ENCODE results near the gene GDF9. TPM values are rescaled to one million over a fixed set of nuclear protein-coding genes. Genes with fewer than 3 reads are reported as not detected.

GDF9 gene
- total RNA-seq, 2 experiments from 2014 or later = 0.43 to 0.73 TPM

- Mint-ChIP-seq H3K4me3 (no peak overlapping the region), H3K9me3 (no peaks in the 10 kb centered on the region), H3K4me1 (ENCODE audit: low read depth) (peaks cover 3% of the 10 kb centered on the region), H3K36me3 (peaks cover 28% of the 10 kb centered on the region), H3K27me3 (no peaks in the 10 kb centered on the region), H3K27ac (no peak overlapping the region)
- DNase-seq = no peak
- ChIA-PET CTCF (no interaction called here), POLR2A (no interaction called here)
- intact Hi-C loops (cut with micrococcal nuclease) = no loop called here
Measured at GRCh38 chr5:132887283-132887682, 21.0 kb upstream of the GDF9 start.

GRCh38 chr5:132886064-132886823 is 20.0 kb upstream of the GDF9 start:
- intact Hi-C loops (cut with micrococcal nuclease) = no loop called here
- Mint-ChIP-seq H3K27ac (no peak overlapping the region), H3K9me3 (no peaks in the 10 kb centered on the region), H3K36me3 (peaks cover 25% of the 10 kb centered on the region), H3K4me1 (ENCODE audit: low read depth) (peaks cover 3% of the 10 kb centered on the region), H3K27me3 (no peaks in the 10 kb centered on the region), H3K4me3 (no peak overlapping the region)
- CTCF ChIA-PET = no interaction called here
- no peak for DNase-seq
- POLR2A ChIA-PET = no interaction called here

- H3K4me3 Mint-ChIP-seq = no peak overlapping the region
- peaks cover 30% of the 10 kb centered on the region for H3K36me3 Mint-ChIP-seq
- no peak overlapping the region for H3K27ac Mint-ChIP-seq
- no peaks in the 10 kb centered on the region for H3K27me3 Mint-ChIP-seq
- POLR2A ChIA-PET = no interaction called here
- H3K9me3 Mint-ChIP-seq = no peaks in the 10 kb centered on the region
- H3K4me1 Mint-ChIP-seq (ENCODE audit: low read depth) = peaks cover 3% of the 10 kb centered on the region
- intact Hi-C loops (cut with micrococcal nuclease) = no loop called here
- CTCF ChIA-PET = interaction anchor here (1.6 kb wide), 1 partner anchor 51 kb away, joined by 3 read pairs; no protein-coding TSS in a partner anchor
- DNase-seq = no peak
Measured at GRCh38 chr5:132884548-132884947, 18.3 kb upstream of the GDF9 start.

- Mint-ChIP-seq H3K27me3 (no peaks in the 10 kb centered on the region), H3K4me1 (ENCODE audit: low read depth) (peaks cover 3% of the 10 kb centered on the region), H3K27ac (no peak overlapping the region), H3K4me3 (no peak overlapping the region), H3K36me3 (peaks cover 28% of the 10 kb centered on the region), H3K9me3 (no peaks in the 10 kb centered on the region)
- ChIA-PET CTCF (interaction anchor here (0.6 to 2.6 kb wide), 17 partner anchors 10 to 497 kb away, joined by 3 to 17 read pairs (median 3); partner anchors contain the start of genes GDF9, SHROOM1 and UQCRQ), POLR2A (no interaction called here)
- DNase-seq = peak; percentile 38
- intact Hi-C loops (cut with micrococcal nuclease) = loop anchor here (2.0 kb wide), 1 partner anchor 53 kb away; the partner anchor contains the start of gene SHROOM1
Measured at GRCh38 chr5:132883261-132883834, 17.1 kb upstream of the GDF9 start.

GRCh38 chr5:132877938-132878337 is 11.7 kb upstream of the GDF9 start:
- H3K36me3 Mint-ChIP-seq = peaks cover 19% of the 10 kb centered on the region
- CTCF ChIA-PET = interaction anchor here (1.8 kb wide), 1 partner anchor 14 kb away, joined by 6 read pairs; no protein-coding TSS in a partner anchor

GRCh38 chr5:132877466-132877865 is 11.2 kb upstream of the GDF9 start:
- peaks cover 21% of the 10 kb centered on the region for H3K36me3 Mint-ChIP-seq
- DNase-seq = no peak
- no peaks in the 10 kb centered on the region for H3K9me3 Mint-ChIP-seq
- intact Hi-C loops (cut with micrococcal nuclease) = no loop called here
- H3K4me1 Mint-ChIP-seq (ENCODE audit: low read depth) = no peaks in the 10 kb centered on the region
- POLR2A ChIA-PET = interaction anchor here (1.8 kb wide), 1 partner anchor 10 kb away, joined by 4 read pairs; no protein-coding TSS in a partner anchor
- H3K27ac Mint-ChIP-seq = no peak overlapping the region
- H3K4me3 Mint-ChIP-seq = no peak overlapping the region
- CTCF ChIA-PET = interaction anchor here (0.7 to 1.8 kb wide), 2 partner anchors 14 to 53 kb away, joined by 4 to 6 read pairs; no protein-coding TSS in a partner anchor
- H3K27me3 Mint-ChIP-seq = no peaks in the 10 kb centered on the region

More at GRCh38 chr5:132877938-132878337, 11.7 kb upstream of the GDF9 start:
- POLR2A ChIA-PET = interaction anchor here (1.8 kb wide), 1 partner anchor 11 kb away, joined by 4 read pairs; no protein-coding TSS in a partner anchor
- intact Hi-C loops (cut with micrococcal nuclease) = no loop called here
- H3K4me1 Mint-ChIP-seq (ENCODE audit: low read depth) = no peaks in the 10 kb centered on the region
- no peak overlapping the region for H3K27ac Mint-ChIP-seq
- H3K9me3 Mint-ChIP-seq = no peaks in the 10 kb centered on the region
- H3K27me3 Mint-ChIP-seq = no peaks in the 10 kb centered on the region
- no peak overlapping the region for H3K4me3 Mint-ChIP-seq
- no peak for DNase-seq

GRCh38 chr5:132876020-132876759 is 9.9 kb upstream of the GDF9 start:
- no peak for DNase-seq
- no peak overlapping the region for H3K27ac Mint-ChIP-seq
- H3K27me3 Mint-ChIP-seq = no peaks in the 10 kb centered on the region
- H3K9me3 Mint-ChIP-seq = no peaks in the 10 kb centered on the region
- ChIA-PET CTCF (no interaction called here), POLR2A (interaction anchor here (1.8 kb wide), 1 partner anchor 9 kb away, joined by 4 read pairs; no protein-coding TSS in a partner anchor)
- intact Hi-C loops (cut with micrococcal nuclease) = no loop called here
- H3K36me3 Mint-ChIP-seq = peaks cover 22% of the 10 kb centered on the region
- no peak overlapping the region for H3K4me3 Mint-ChIP-seq
- no peaks in the 10 kb centered on the region for H3K4me1 Mint-ChIP-seq (ENCODE audit: low read depth)

GRCh38 chr5:132873930-132874271 is 7.6 kb upstream of the GDF9 start:
- DNase-seq = no peak
- ChIA-PET CTCF (no interaction called here), POLR2A (no interaction called here)
- intact Hi-C loops (cut with micrococcal nuclease) = no loop called here
- Mint-ChIP-seq H3K4me1 (ENCODE audit: low read depth) (peaks cover under 1% of the 10 kb centered on the region), H3K27me3 (no peaks in the 10 kb centered on the region), H3K36me3 (peaks cover 22% of the 10 kb centered on the region), H3K27ac (no peak overlapping the region), H3K4me3 (no peak overlapping the region), H3K9me3 (no peaks in the 10 kb centered on the region)

GRCh38 chr5:132873119-132873929 is 7.1 kb upstream of the GDF9 start, which contains the start of gene LEAP2:
LEAP2 (plus strand) TSS chr5:132873668; CDS start chr5:132873695, 27 bp downstream.
- intact Hi-C loops (cut with micrococcal nuclease) = no loop called here
- DNase-seq = no peak
- H3K27ac Mint-ChIP-seq = no peak within 1 kb of the TSS
- ChIA-PET POLR2A (no interaction called here), CTCF (no interaction called here)
- H3K4me1 Mint-ChIP-seq (ENCODE audit: low read depth) = peaks cover 5% of the 10 kb centered on the region
- peaks cover 26% of the 10 kb centered on the region for H3K36me3 Mint-ChIP-seq
- no peaks in the 10 kb centered on the region for H3K27me3 Mint-ChIP-seq
- H3K9me3 Mint-ChIP-seq = no peaks in the 10 kb centered on the region
- H3K4me3 Mint-ChIP-seq = no peak within 1 kb of the TSS

- H3K36me3 Mint-ChIP-seq = peaks cover 27% of the 10 kb centered on the region
- intact Hi-C loops (cut with micrococcal nuclease) = no loop called here
- H3K27ac Mint-ChIP-seq = no peak overlapping the region
- CTCF ChIA-PET = no interaction called here
- no peaks in the 10 kb centered on the region for H3K9me3 Mint-ChIP-seq
- peaks cover 9% of the 10 kb centered on the region for H3K4me1 Mint-ChIP-seq (ENCODE audit: low read depth)
- POLR2A ChIA-PET = no interaction called here
- no peak for DNase-seq
- no peak overlapping the region for H3K4me3 Mint-ChIP-seq
- no peaks in the 10 kb centered on the region for H3K27me3 Mint-ChIP-seq
Measured at GRCh38 chr5:132872788-132873118, 6.5 kb upstream of the GDF9 start.

GRCh38 chr5:132871459-132872284 is 5.4 kb upstream of the GDF9 start:
- intact Hi-C loops (cut with micrococcal nuclease) = no loop called here
- Mint-ChIP-seq H3K4me3 (no peak overlapping the region), H3K27ac (no peak overlapping the region), H3K36me3 (peaks cover 33% of the 10 kb centered on the region), H3K4me1 (ENCODE audit: low read depth) (peaks cover 16% of the 10 kb centered on the region), H3K9me3 (no peaks in the 10 kb centered on the region), H3K27me3 (no peaks in the 10 kb centered on the region)
- CTCF ChIA-PET = interaction anchor here (0.7 kb wide), 1 partner anchor 12 kb away, joined by 3 read pairs; no protein-coding TSS in a partner anchor
- POLR2A ChIA-PET = no interaction called here
- DNase-seq = no peak
